ENCODE data around the gene IL12RB1. TPM values are rescaled to one million over a fixed set of nuclear protein-coding genes. Genes with fewer than 3 reads are reported as not detected.

Gene IL12RB1
- total and polyA plus RNA-seq, 10 of the 15 experiments (the other 5 are each of a cell fraction or from before 2014, with no cell fraction given) = 2.8 to 29.9 (median 17.6) TPM

DNA sequence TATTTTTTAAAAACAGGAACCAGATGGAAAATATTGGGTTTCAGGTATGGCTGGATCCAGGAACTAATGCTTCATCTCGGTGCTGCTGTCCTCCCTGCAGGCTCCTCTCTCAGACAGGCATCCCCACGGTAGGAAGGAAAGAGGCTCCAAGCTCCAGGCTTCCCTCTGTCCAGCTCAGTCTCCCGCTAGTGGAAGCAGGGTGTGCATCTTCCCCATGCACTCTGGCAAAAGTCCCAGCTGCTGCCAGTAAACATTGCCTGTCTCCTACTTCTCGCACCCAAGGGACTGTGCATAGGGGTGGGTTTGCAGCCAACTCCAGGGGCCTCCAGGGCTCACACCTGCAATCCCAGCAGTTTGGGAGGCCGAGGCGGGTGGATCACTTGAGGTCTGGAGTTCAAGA lies 29.2 kb downstream of the IL12RB1 start:
- no TSS peak for BruUV-seq (replicated peaks)
- Histone ChIP-seq H2AFZ (ENCODE audit: control insufficient read depth, low read depth, low read length) (no peak overlapping the region), H3K9me3 (replicated peaks; ENCODE audit: control insufficient read depth, insufficient read depth, low read length) (no peaks in the 10 kb centered on the region), H3K36me3 (ENCODE audit: control insufficient read depth in 2 of 2, insufficient read depth in 2 of 2, low read length in 1 of 2) (no peaks in the 10 kb centered on the region; a peak in 1 of 4 replicates), H3K27ac (ENCODE audit: control insufficient read depth, insufficient read depth) (no peak overlapping the region), H3K4me1 (ENCODE audit: control insufficient read depth, insufficient read depth, low read length) (peaks cover 2% of the 10 kb centered on the region; the same call in 1 of the 2 replicates), H4K20me1 (ENCODE audit: control insufficient read depth, insufficient read depth) (no peaks in the 10 kb centered on the region), H3K9ac (ENCODE audit: control insufficient read depth, insufficient read depth, low read length) (no peak overlapping the region), H3K27me3 (replicated peaks in 1 of 2; ENCODE audit: control insufficient read depth in 2 of 2, insufficient read depth in 2 of 2, low read length in 1 of 2) (no peaks in the 10 kb centered on the region; a peak in 1 of 4 replicates), H3K4me2 (ENCODE audit: control insufficient read depth, insufficient read depth) (no peak overlapping the region), H3K79me2 (ENCODE audit: control insufficient read depth, insufficient read depth, low read length) (no peaks in the 10 kb centered on the region), H3K4me3 (no peak overlapping the region)
- ATAC-seq (no peak), FAIRE-seq (no peak), DNase-seq (ENCODE audit: low read depth, low spot score) (no peak)
- in situ Hi-C loops (cut with MboI) (loop anchor here (5.0 kb wide), 1 partner anchor 40 kb away; no protein-coding TSS in a partner anchor), intact Hi-C loops (cut with micrococcal nuclease; ENCODE audit: unreplicated experiment) (no loop called here)
- 72% methylated on average over 6 of the region's 6 CpGs for WGBS (ENCODE audit: insufficient coverage, insufficient replicate concordance, low lambda C conversion rate, missing lambda C conversion rate)
- TF ChIP-seq CREM (IDR thresholded peaks at IDR 0.05; ENCODE audit: low read depth) (no peak), CBX5 (IDR thresholded peaks at IDR 0.05; ENCODE audit: low read depth) (no peak), RELA (IDR thresholded peaks at IDR 0.05; ENCODE audit: borderline replicate concordance, partially characterized antibody) (no peak), STAT1 (conservative IDR thresholded peaks at IDR 0.05) (no peak), RFX5 (IDR thresholded peaks at IDR 0.05; ENCODE audit: low read depth, low read length) (no peak), YY1 (IDR thresholded peaks at IDR 0.05; ENCODE audit: low read depth, low read length) (no peak), TCF3 (IDR thresholded peaks at IDR 0.05; ENCODE audit: borderline replicate concordance, insufficient read depth, low read depth, low read length) (no peak), NBN (IDR thresholded peaks at IDR 0.05) (no peak), SREBF2 (IDR thresholded peaks at IDR 0.05; ENCODE audit: low read length) (no peak), ZNF207 (IDR thresholded peaks at IDR 0.05; ENCODE audit: borderline replicate concordance) (no peak), GABPA (IDR thresholded peaks at IDR 0.05; ENCODE audit: low read depth) (no peak)
- TF ChIP-seq, protein P1, sequence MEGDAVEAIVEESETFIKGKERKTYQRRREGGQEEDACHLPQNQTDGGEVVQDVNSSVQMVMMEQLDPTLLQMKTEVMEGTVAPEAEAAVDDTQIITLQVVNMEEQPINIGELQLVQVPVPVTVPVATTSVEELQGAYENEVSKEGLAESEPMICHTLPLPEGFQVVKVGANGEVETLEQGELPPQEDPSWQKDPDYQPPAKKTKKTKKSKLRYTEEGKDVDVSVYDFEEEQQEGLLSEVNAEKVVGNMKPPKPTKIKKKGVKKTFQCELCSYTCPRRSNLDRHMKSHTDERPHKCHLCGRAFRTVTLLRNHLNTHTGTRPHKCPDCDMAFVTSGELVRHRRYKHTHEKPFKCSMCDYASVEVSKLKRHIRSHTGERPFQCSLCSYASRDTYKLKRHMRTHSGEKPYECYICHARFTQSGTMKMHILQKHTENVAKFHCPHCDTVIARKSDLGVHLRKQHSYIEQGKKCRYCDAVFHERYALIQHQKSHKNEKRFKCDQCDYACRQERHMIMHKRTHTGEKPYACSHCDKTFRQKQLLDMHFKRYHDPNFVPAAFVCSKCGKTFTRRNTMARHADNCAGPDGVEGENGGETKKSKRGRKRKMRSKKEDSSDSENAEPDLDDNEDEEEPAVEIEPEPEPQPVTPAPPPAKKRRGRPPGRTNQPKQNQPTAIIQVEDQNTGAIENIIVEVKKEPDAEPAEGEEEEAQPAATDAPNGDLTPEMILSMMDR (IDR thresholded peaks at IDR 0.05 in 2 of 3, conservative IDR thresholded peaks at IDR 0.05 in 1 of 3; ENCODE audit: control insufficient read depth in 2 of 3, extremely low read depth in 1 of 3, insufficient read depth in 1 of 3, low read depth in 3 of 3, low read length in 3 of 3) = no peak
- POLR2A ChIA-PET = interaction anchor here (0.6 to 1.0 kb wide), 2 partner anchors 55 to 58 kb away, joined by 3 read pairs; no protein-coding TSS in a partner anchor
- RAD21 ChIA-PET (ENCODE audit: unreplicated experiment) = interaction anchor here (0.9 to 1.5 kb wide), 3 partner anchors 50 to 119 kb away, joined by 3 to 7 read pairs (median 4); partner anchors contain the start of gene ARRDC2
- CTCF ChIA-PET = interaction anchor here (0.6 to 7.7 kb wide), 14 partner anchors 13 to 273 kb away, joined by 3 to 81 read pairs (median 4); partner anchors contain the start of gene ARRDC2
- SMC1A ChIA-PET (ENCODE audit: uncharacterized antibody, unreplicated experiment) = interaction anchor here (0.9 to 2.9 kb wide), 5 partner anchors 43 to 125 kb away, joined by 3 to 10 read pairs (median 4); partner anchors contain the start of genes ARRDC2 and CCDC124

All from GM12878 (cell line).